ENCODE measurements around the gene MSH5. TPM values are rescaled to one million over a fixed set of nuclear protein-coding genes. Genes with fewer than 3 reads are reported as not detected.

Gene MSH5
- total and polyA plus RNA-seq, 9 of the 15 experiments (the other 6 are each of a cell fraction or from before 2014, with no cell fraction given) = 12.5 to 104 (median 46.6) TPM

DNA sequence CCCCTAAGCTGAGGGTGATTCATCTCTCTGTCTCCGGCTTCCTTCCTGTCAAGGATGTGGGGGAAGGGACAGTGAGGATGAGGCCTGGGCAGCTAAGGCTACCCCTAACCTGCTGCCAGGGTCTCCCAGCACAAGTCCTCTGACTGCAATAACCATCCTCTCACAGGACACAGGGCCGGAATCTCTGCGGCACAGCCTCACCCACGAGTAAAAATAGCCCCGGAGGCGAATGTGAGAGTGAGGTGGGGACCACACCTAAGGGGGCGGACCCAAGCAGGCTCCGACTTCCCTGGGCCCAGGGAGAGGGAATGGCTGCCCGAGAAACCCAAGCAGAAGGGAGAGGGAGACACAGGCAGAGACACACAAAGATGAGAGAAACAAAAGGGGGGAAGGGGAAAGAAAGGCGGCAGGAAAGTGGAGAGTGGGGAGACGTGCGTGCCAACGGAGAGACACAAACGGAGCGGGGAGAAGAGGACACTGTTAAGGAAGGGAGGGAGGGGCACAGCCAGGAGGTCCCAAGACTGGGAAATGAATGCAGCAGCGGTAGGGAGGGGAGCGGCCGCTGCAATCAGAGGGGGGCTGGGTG, 4.9 kb upstream of the MSH5 start (continued):
- TF ChIP-seq, protein P1, sequence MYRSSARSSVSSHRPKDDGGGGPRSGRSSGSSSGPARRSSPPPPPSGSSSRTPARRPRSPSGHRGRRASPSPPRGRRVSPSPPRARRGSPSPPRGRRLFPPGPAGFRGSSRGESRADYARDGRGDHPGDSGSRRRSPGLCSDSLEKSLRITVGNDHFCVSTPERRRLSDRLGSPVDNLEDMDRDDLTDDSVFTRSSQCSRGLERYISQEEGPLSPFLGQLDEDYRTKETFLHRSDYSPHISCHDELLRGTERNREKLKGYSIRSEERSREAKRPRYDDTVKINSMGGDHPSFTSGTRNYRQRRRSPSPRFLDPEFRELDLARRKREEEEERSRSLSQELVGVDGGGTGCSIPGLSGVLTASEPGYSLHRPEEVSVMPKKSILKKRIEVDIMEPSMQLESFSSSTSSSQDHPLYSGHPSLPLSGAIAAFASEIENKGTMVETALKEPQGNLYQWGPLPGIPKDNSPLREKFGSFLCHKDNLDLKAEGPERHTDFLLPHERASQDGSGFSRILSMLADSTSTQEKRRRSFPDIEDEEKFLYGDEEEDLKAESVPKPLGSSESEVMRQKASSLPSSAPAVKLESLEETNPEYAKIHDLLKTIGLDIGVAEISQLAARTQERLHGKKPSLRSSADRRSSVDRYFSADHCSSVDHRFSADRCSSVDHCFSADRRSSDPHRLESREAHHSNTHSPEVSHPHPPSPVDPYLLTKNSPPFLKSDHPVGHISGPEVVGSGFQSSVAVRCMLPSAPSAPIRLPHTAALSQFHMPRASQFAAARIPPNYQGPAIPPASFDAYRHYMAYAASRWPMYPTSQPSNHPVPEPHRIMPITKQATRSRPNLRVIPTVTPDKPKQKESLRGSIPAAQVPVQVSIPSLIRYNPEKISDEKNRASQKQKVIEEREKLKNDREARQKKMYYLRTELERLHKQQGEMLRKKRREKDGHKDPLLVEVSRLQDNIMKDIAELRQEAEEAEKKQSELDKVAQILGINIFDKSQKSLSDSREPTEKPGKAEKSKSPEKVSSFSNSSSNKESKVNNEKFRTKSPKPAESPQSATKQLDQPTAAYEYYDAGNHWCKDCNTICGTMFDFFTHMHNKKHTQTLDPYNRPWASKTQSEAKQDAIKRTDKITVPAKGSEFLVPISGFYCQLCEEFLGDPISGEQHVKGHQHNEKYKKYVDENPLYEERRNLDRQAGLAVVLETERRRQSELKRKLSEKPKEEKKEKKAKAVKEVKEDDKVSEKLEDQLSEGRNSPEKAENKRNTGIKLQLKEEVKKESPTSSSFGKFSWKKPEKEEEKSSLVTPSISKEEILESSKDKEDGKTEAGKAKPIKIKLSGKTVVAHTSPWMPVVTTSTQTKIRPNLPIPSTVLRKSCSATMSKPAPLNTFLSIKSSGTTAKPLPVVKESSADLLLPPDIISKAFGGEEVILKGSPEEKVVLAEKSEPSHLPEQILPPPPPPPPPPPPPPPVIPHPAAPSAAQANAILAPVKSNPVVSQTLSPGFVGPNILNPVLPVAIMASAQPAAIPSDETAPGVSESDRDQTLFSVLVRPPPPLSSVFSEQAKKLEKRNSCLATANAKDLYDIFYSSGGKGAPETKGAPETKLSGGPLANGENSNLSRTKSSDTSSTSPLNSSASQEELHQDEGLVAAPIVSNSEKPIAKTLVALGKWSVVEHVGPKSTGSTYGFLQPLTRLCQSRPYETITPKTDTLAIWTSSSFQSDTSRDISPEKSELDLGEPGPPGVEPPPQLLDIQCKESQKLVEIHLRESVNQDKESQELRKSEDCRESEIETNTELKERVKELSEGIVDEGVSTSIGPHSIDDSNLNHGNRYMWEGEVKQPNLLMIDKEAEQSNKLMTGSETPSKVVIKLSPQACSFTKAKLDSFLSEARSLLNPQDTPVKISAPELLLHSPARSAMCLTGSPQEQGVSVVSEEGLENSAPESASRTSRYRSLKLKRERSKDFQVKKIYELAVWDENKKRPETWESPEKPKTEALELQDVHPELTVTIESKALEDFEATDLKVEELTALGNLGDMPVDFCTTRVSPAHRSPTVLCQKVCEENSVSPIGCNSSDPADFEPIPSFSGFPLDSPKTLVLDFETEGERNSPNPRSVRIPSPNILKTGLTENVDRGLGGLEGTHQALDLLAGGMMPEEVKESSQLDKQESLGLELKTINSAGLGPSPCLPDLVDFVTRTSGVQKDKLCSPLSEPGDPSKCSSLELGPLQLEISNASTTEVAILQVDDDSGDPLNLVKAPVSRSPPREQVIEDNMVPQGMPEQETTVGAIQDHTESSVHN (IDR thresholded peaks at IDR 0.05; ENCODE audit: borderline replicate concordance in 1 of 2, low read depth in 1 of 2) = no peak
- TF ChIP-seq, protein P2, sequence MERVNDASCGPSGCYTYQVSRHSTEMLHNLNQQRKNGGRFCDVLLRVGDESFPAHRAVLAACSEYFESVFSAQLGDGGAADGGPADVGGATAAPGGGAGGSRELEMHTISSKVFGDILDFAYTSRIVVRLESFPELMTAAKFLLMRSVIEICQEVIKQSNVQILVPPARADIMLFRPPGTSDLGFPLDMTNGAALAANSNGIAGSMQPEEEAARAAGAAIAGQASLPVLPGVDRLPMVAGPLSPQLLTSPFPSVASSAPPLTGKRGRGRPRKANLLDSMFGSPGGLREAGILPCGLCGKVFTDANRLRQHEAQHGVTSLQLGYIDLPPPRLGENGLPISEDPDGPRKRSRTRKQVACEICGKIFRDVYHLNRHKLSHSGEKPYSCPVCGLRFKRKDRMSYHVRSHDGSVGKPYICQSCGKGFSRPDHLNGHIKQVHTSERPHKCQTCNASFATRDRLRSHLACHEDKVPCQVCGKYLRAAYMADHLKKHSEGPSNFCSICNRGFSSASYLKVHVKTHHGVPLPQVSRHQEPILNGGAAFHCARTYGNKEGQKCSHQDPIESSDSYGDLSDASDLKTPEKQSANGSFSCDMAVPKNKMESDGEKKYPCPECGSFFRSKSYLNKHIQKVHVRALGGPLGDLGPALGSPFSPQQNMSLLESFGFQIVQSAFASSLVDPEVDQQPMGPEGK (CRISPR knock-in tag; IDR thresholded peaks at IDR 0.05; ENCODE audit: borderline replicate concordance) = 0 out of 2 replicates have a peak, but pooled peaks have one; percentile 29
- TF ChIP-seq CEBPG (CRISPR knock-in tag; IDR thresholded peaks at IDR 0.05) = no peak; the same call in none of the 2 replicates
- TF ChIP-seq CEBPG (tag; conservative IDR thresholded peaks at IDR 0.05 in 1 of 2, IDR thresholded peaks at IDR 0.05 in 1 of 2) = no peak
- no peak for TF ChIP-seq ZFP36 (IDR thresholded peaks at IDR 0.05; ENCODE audit: low read depth, low read length, partially characterized antibody)
- TF ChIP-seq COPS2 (conservative IDR thresholded peaks at IDR 0.05) = no peak
- TF ChIP-seq ZNF584 (CRISPR knock-in tag; IDR thresholded peaks at IDR 0.05; ENCODE audit: low read depth) = no peak
- TF ChIP-seq ZNF224 (CRISPR knock-in tag; IDR thresholded peaks at IDR 0.05) = no peak
- TF ChIP-seq, protein P3, sequence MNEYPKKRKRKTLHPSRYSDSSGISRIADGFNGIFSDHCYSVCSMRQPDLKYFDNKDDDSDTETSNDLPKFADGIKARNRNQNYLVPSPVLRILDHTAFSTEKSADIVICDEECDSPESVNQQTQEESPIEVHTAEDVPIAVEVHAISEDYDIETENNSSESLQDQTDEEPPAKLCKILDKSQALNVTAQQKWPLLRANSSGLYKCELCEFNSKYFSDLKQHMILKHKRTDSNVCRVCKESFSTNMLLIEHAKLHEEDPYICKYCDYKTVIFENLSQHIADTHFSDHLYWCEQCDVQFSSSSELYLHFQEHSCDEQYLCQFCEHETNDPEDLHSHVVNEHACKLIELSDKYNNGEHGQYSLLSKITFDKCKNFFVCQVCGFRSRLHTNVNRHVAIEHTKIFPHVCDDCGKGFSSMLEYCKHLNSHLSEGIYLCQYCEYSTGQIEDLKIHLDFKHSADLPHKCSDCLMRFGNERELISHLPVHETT (CRISPR knock-in tag; conservative IDR thresholded peaks at IDR 0.05 in 1 of 2, IDR thresholded peaks at IDR 0.05 in 1 of 2) = no peak
- TF ChIP-seq NCOA1 (IDR thresholded peaks at IDR 0.05; ENCODE audit: low read depth) = no peak
- TF ChIP-seq ZNF133 (CRISPR knock-in tag; IDR thresholded peaks at IDR 0.05) = no peak
- no peak for TF ChIP-seq ZNF717 (CRISPR knock-in tag; IDR thresholded peaks at IDR 0.05)
- no peak for TF ChIP-seq TARDBP (IDR thresholded peaks at IDR 0.05)
- no peak for TF ChIP-seq CBX1 (IDR thresholded peaks at IDR 0.05; ENCODE audit: low read depth)
